Measurements from ENCODE around the gene TOP3A.

The TOP3A gene

DNA sequence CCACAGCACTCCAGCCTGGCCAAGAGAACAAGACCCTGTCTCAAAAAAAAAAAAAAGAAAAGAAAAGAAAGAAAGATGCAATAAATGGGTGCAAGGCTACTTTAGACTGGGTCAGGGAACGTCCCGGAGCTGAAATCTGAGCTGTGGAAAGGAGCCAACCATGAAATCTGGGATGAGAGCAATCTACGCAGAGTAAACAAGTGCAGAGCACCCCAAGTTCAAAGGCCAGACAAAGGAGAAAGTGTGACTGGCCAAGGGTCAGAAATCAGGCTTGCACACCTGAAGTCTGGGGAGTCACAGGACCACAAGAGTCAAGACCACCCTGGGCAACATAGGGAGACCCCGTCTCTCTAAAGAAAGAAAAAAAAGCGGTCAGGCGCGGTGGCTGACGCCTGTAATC lies 45.7 kb upstream of the TOP3A start:
- Histone ChIP-seq H3K27ac (ENCODE audit: low read depth, low read length, poor library complexity, severe bottlenecking) (no peak overlapping the region), H3K9ac (ENCODE audit: low read length) (no peak overlapping the region), H3K9me3 (ENCODE audit: low read length) (no peaks in the 10 kb centered on the region), H3K36me3 (ENCODE audit: insufficient read depth, low read length) (peaks cover 38% of the 10 kb centered on the region; the same call in 1 of the 2 replicates), H3K4me2 (ENCODE audit: low read length) (no peak overlapping the region), H3K4me3 (ENCODE audit: low read depth, low read length, poor library complexity, severe bottlenecking) (no peak overlapping the region), H3F3A (ENCODE audit: insufficient read depth, low read length) (no peaks in the 10 kb centered on the region), H3K27me3 (ENCODE audit: insufficient read depth, low read length) (no peaks in the 10 kb centered on the region), H3K79me2 (ENCODE audit: insufficient read depth, low read length) (peaks cover 16% of the 10 kb centered on the region), H2AFZ (ENCODE audit: low read length) (no peak overlapping the region), H3K9me2 (ENCODE audit: low read depth, low read length) (no peaks in the 10 kb centered on the region), H4K20me1 (ENCODE audit: insufficient read depth, low read length) (no peaks in the 10 kb centered on the region), H3K4me1 (ENCODE audit: insufficient read depth, low read length, severe bottlenecking) (peaks cover 11% of the 10 kb centered on the region)
- TF ChIP-seq, protein P1, sequence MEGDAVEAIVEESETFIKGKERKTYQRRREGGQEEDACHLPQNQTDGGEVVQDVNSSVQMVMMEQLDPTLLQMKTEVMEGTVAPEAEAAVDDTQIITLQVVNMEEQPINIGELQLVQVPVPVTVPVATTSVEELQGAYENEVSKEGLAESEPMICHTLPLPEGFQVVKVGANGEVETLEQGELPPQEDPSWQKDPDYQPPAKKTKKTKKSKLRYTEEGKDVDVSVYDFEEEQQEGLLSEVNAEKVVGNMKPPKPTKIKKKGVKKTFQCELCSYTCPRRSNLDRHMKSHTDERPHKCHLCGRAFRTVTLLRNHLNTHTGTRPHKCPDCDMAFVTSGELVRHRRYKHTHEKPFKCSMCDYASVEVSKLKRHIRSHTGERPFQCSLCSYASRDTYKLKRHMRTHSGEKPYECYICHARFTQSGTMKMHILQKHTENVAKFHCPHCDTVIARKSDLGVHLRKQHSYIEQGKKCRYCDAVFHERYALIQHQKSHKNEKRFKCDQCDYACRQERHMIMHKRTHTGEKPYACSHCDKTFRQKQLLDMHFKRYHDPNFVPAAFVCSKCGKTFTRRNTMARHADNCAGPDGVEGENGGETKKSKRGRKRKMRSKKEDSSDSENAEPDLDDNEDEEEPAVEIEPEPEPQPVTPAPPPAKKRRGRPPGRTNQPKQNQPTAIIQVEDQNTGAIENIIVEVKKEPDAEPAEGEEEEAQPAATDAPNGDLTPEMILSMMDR (IDR thresholded peaks at IDR 0.05; ENCODE audit: low read length), result no peak
- TF ChIP-seq EZH2 (IDR thresholded peaks at IDR 0.05; ENCODE audit: borderline replicate concordance, low read length), result no peak

DNA sequence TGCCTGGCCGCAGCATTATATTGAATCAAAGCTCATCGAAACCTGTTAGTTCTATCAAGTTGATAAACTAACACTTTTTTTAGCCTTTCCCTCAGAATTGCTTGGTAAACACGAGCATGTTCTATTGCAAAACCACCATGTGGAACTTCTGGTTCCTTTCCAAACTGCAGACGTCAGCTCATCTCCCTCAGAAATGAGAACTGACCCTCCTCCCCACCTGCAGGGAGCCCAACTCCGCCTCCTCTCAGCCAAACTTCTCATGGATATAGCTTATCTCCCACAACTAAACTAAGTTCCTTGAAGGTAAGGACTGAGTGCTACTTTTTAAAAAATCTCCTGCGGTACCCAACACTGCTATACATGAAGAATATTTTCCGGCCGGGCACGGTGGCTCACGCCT lies 41.8 kb upstream of the TOP3A start:
- no peaks in the 10 kb centered on the region for H3K9me2 ChIP-seq (ENCODE audit: low read depth, low read length)
- peaks cover under 1% of the 10 kb centered on the region for H3K4me1 ChIP-seq (ENCODE audit: insufficient read depth, low read length, severe bottlenecking)
- H3K4me3 ChIP-seq (ENCODE audit: low read depth, low read length, poor library complexity, severe bottlenecking), result no peak overlapping the region
- H2AFZ ChIP-seq (ENCODE audit: low read length), result no peak overlapping the region
- H3F3A ChIP-seq (ENCODE audit: insufficient read depth, low read length), result no peaks in the 10 kb centered on the region
- H3K79me2 ChIP-seq (ENCODE audit: insufficient read depth, low read length), result peaks cover 2% of the 10 kb centered on the region; the same call in 1 of the 2 replicates
- no peaks in the 10 kb centered on the region for H4K20me1 ChIP-seq (ENCODE audit: insufficient read depth, low read length)
- H3K27ac ChIP-seq (ENCODE audit: low read depth, low read length, poor library complexity, severe bottlenecking), result no peak overlapping the region
- H3K27me3 ChIP-seq (ENCODE audit: insufficient read depth, low read length), result no peaks in the 10 kb centered on the region
- no peak overlapping the region for H3K9ac ChIP-seq (ENCODE audit: low read length)
- H3K4me2 ChIP-seq (ENCODE audit: low read length), result no peak overlapping the region
- no peaks in the 10 kb centered on the region for H3K9me3 ChIP-seq (ENCODE audit: low read length)
- peaks cover 63% of the 10 kb centered on the region for H3K36me3 ChIP-seq (ENCODE audit: insufficient read depth, low read length)
- TF ChIP-seq, protein P1 (IDR thresholded peaks at IDR 0.05; ENCODE audit: low read length), result no peak
- TF ChIP-seq EZH2 (IDR thresholded peaks at IDR 0.05; ENCODE audit: borderline replicate concordance, low read length), result no peak

DNA sequence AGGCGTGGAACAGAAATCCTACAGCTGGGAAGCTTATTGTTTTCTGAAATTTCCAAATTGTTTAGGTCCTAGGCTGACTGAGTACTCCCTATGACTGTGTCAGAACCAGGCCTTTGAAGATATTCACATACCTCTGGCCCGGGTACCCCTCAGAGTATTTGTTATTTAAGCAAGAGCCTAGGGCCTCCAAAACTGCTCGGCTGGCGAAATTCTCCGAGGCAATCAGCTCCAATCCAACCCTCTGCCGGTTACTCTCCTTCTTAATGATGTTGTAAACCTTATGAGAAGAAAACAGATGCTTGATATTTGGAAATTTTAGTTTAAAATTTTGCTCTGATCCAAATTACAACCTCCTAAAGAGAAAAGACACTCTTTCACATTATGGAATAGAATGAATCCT lies 38.7 kb upstream of the TOP3A start:
- Histone ChIP-seq H3K4me2 (ENCODE audit: low read length) (no peak overlapping the region), H3F3A (ENCODE audit: insufficient read depth, low read length) (no peaks in the 10 kb centered on the region), H3K9me2 (ENCODE audit: low read depth, low read length) (no peaks in the 10 kb centered on the region), H4K20me1 (ENCODE audit: insufficient read depth, low read length) (no peaks in the 10 kb centered on the region), H3K27me3 (ENCODE audit: insufficient read depth, low read length) (no peaks in the 10 kb centered on the region), H3K9me3 (ENCODE audit: low read length) (no peaks in the 10 kb centered on the region), H3K36me3 (ENCODE audit: insufficient read depth, low read length) (peaks cover 66% of the 10 kb centered on the region), H3K79me2 (ENCODE audit: insufficient read depth, low read length) (no peaks in the 10 kb centered on the region), H3K9ac (ENCODE audit: low read length) (no peak overlapping the region), H3K4me3 (ENCODE audit: low read depth, low read length, poor library complexity, severe bottlenecking) (no peak overlapping the region), H3K4me1 (ENCODE audit: insufficient read depth, low read length, severe bottlenecking) (no peaks in the 10 kb centered on the region), H3K27ac (ENCODE audit: low read depth, low read length, poor library complexity, severe bottlenecking) (no peak overlapping the region), H2AFZ (ENCODE audit: low read length) (no peak overlapping the region)
- TF ChIP-seq EZH2 (IDR thresholded peaks at IDR 0.05; ENCODE audit: borderline replicate concordance, low read length), result no peak
- TF ChIP-seq, protein P1 (IDR thresholded peaks at IDR 0.05; ENCODE audit: low read length), result no peak
